Naive thymus-derived CD4-positive, alpha-beta T cell (primary cell): Measurements from ENCODE around the gene FAM118A. TPM values are rescaled to one million over a fixed set of nuclear protein-coding genes. Genes with fewer than 3 reads are reported as not detected.

ENCODE experiments used
- ATAC-seq: fragments of 150-1000 bp; cut with Tn5 transposase; 2 replicates; pipeline ENCODE4 v1.10.0; 2021; ENCODE audit warnings: mild to moderate bottlenecking, moderate library complexity
- CTCF ChIA-PET: fragments of 350-600 bp; sonication (Branson Sonifier 250); formaldehyde crosslinking; loops from one replicate; lab custom pipeline; 2021; ENCODE audit warnings: antibody characterized with exemption; lab: Charles Lee
- POLR2A ChIA-PET: fragments of 350-600 bp; sonication (Branson Sonifier 250); formaldehyde crosslinking; loops from one replicate; lab custom pipeline; 2021; ENCODE audit warnings: antibody characterized with exemption, inconsistent platforms; lab: Charles Lee
- DNase-seq, 9 donors: peaks; one replicate each; pipeline versions ENCODE4 v3.0.0 to v3.0.0-alpha.2; 2020 to 2022; ENCODE audit warnings: mixed read lengths in 1 of 9
- H3K27ac ChIP-seq: one replicate; pipeline ENCODE4 v1.7.0; 2013; ENCODE audit warnings: mild to moderate bottlenecking, low read depth, low read length, moderate library complexity
- H3K27me3 ChIP-seq, 2 donors: one replicate each; pipeline ENCODE4 v1.7.0; 2013; ENCODE audit warnings: low read length in 2 of 2, mild to moderate bottlenecking in 2 of 2, moderate library complexity in 2 of 2; ENCODE audit not compliant: control insufficient read depth in 2 of 2, insufficient read depth in 2 of 2
- H3K36me3 ChIP-seq, 3 experiments: 1 replicate in 2 of 3; 2 replicates in 1 of 3; pipeline ENCODE4 v1.7.0; 2013; ENCODE audit warnings: low read length in 3 of 3, mild to moderate bottlenecking in 3 of 3, moderate library complexity in 1 of 3; ENCODE audit not compliant: insufficient read depth in 3 of 3, control insufficient read depth in 2 of 3
- H3K4me1 ChIP-seq, 2 donors: one replicate each; pipeline ENCODE4 v1.7.0; 2013; ENCODE audit warnings: low read length in 2 of 2, mild to moderate bottlenecking in 2 of 2, moderate library complexity in 1 of 2; ENCODE audit not compliant: control insufficient read depth in 2 of 2, insufficient read depth in 2 of 2
- H3K4me3 ChIP-seq: 2 replicates; pipeline ENCODE4 v1.7.0; 2013; ENCODE audit warnings: mild to moderate bottlenecking, low read length
- H3K9me3 ChIP-seq, 3 experiments: 1 replicate in 2 of 3; 2 replicates in 1 of 3; pipeline ENCODE4 v1.7.0; 2013; ENCODE audit warnings: low read length in 3 of 3; ENCODE audit not compliant: control insufficient read depth in 2 of 3
- H3K27ac Mint-ChIP-seq, 9 donors: one replicate each; pipeline ENCODE4 v1.8.0; 2020 to 2022; ENCODE audit warnings: mixed read lengths in 9 of 9, mild to moderate bottlenecking in 8 of 9, moderate library complexity in 5 of 9, inconsistent platforms in 2 of 9
- H3K27me3 Mint-ChIP-seq, 5 donors: one replicate each; pipeline ENCODE4 v1.8.0; 2021 to 2022; ENCODE audit warnings: mixed read lengths in 5 of 5, mild to moderate bottlenecking in 1 of 5
- H3K36me3 Mint-ChIP-seq, 5 donors: one replicate each; pipeline ENCODE4 v1.8.0; 2020 to 2022; ENCODE audit warnings: mixed read lengths in 5 of 5, mild to moderate bottlenecking in 3 of 5, inconsistent platforms in 1 of 5
- H3K4me1 Mint-ChIP-seq, 7 donors: one replicate each; pipeline ENCODE4 v1.8.0; 2020 to 2022; ENCODE audit warnings: mixed read lengths in 7 of 7, mild to moderate bottlenecking in 3 of 7, inconsistent platforms in 1 of 7
- H3K4me3 Mint-ChIP-seq, 10 donors: one replicate each; pipeline ENCODE4 v1.8.0; 2020 to 2022; ENCODE audit warnings: mild to moderate bottlenecking in 10 of 10, mixed read lengths in 10 of 10, moderate library complexity in 6 of 10, inconsistent platforms in 2 of 10
- H3K9me3 Mint-ChIP-seq, 11 donors: one replicate each; pipeline ENCODE4 v1.8.0; 2020 to 2022; ENCODE audit warnings: mixed read lengths in 11 of 11, mild to moderate bottlenecking in 4 of 11, inconsistent platforms in 1 of 11, moderate library complexity in 1 of 11
- intact Hi-C, 2 donors: fragments of 100-400 bp; cut with micrococcal nuclease; formaldehyde crosslinking; loops; one replicate each; pipeline ENCODE4 v1.15.1; 2023
- polyA plus RNA-seq, 2 donors: library from polyadenylated mRNA; unstranded; fragments of 300-500 nt; fragmentation: Illumina TruSeq; gene quantifications; one replicate each; pipeline ENCODE4 v1.2.3, GENCODE V29; 2021
- total RNA-seq, 6 experiments: library from RNA in 5 of 6; stranded (reverse) in 5 of 6; gene quantifications; 1 replicate in 5 of 6; 2 replicates in 1 of 6; pipeline ENCODE4 v1.2.3 and lab custom pipeline; 2021 to 2026

The FAM118A gene
- total and polyA plus RNA-seq, 7 experiments from 2014 or later: 54.0 to 216 (median 109) TPM

- Mint-ChIP-seq H3K4me3 (peak overlapping the region; percentile 84 to 97 (median 89)), H3K36me3 (peaks cover 0 to 17% (median 0%) of the 10 kb centered on the region in 5 donors), H3K4me1 (peaks cover 45 to 68% (median 62%) of the 10 kb centered on the region in 7 donors), H3K27me3 (no peaks in the 10 kb centered on the region), H3K9me3 (no peaks in the 10 kb centered on the region), H3K27ac (peak overlapping the region; percentile 88 to 99 (median 92))
- intact Hi-C loops: no loop called here
- no peaks in the 10 kb centered on the region for H3K27me3 ChIP-seq
- peak overlapping the region; percentile 76 for H3K4me3 ChIP-seq
- DNase-seq (no peak), ATAC-seq (no peak)
- peaks cover 0 to 6% (median 0%) of the 10 kb centered on the region in 3 experiments for H3K36me3 ChIP-seq
- no peaks in the 10 kb centered on the region for H3K9me3 ChIP-seq
- CTCF ChIA-PET: no interaction called here
- peaks cover 14 to 24% of the 10 kb centered on the region in 2 donors for H3K4me1 ChIP-seq
- peak overlapping the region; percentile 96 for H3K27ac ChIP-seq
- POLR2A ChIA-PET: interaction anchor here (0.7 to 8.9 kb wide), 5 partner anchors 8 to 30 kb away, joined by 3 to 73 read pairs (median 7); no protein-coding TSS in a partner anchor
These were observed 1.3 kb downstream of the FAM118A start for GRCh38 chr22:45310977-45311531.

- no peak overlapping the region for H3K27ac ChIP-seq
- ChIA-PET CTCF (interaction anchor here (1.2 kb wide), 1 partner anchor 99 kb away, joined by 3 read pairs; no protein-coding TSS in a partner anchor), POLR2A (interaction anchor here (0.7 to 8.9 kb wide), 3 partner anchors 11 to 29 kb away, joined by 4 to 73 read pairs (median 5); no protein-coding TSS in a partner anchor)
- H3K4me3 ChIP-seq: no peak overlapping the region
- H3K4me1 ChIP-seq: peaks cover 19 to 37% of the 10 kb centered on the region in 2 donors
- peaks cover 0 to 9% (median 0%) of the 10 kb centered on the region in 3 experiments for H3K36me3 ChIP-seq
- intact Hi-C loops: no loop called here
- H3K27ac Mint-ChIP-seq: peak overlapping the region in 8 of 9 donors; percentile 62 to 99 (median 90)
- no peaks in the 10 kb centered on the region for H3K9me3 ChIP-seq
- H3K9me3 Mint-ChIP-seq: no peaks in the 10 kb centered on the region
- no peaks in the 10 kb centered on the region for H3K27me3 ChIP-seq
- no peak for ATAC-seq
- DNase-seq: no peak
- H3K4me1 Mint-ChIP-seq: peaks cover 47 to 82% (median 73%) of the 10 kb centered on the region in 7 donors
- no peaks in the 10 kb centered on the region for H3K27me3 Mint-ChIP-seq
- peak overlapping the region in 7 of 10 donors; percentile 3 to 97 (median 84) for H3K4me3 Mint-ChIP-seq
- H3K36me3 Mint-ChIP-seq: peaks cover 0 to 20% (median 0%) of the 10 kb centered on the region in 5 donors
These were observed 2.7 kb downstream of the FAM118A start for GRCh38 chr22:45312415-45312814.

GRCh38 chr22:45312856-45313255 lies 3.1 kb downstream of the FAM118A start:
- intact Hi-C loops: no loop called here
- Histone ChIP-seq H3K4me1 (peaks cover 23 to 41% of the 10 kb centered on the region in 2 donors), H3K27ac (no peak overlapping the region), H3K4me3 (no peak overlapping the region), H3K36me3 (peaks cover 0 to 9% (median 0%) of the 10 kb centered on the region in 3 experiments), H3K9me3 (no peaks in the 10 kb centered on the region), H3K27me3 (no peaks in the 10 kb centered on the region)
- Mint-ChIP-seq H3K27me3 (no peaks in the 10 kb centered on the region), H3K4me3 (peak overlapping the region in 8 of 10 donors; percentile 3 to 97 (median 31)), H3K27ac (peak overlapping the region in 8 of 9 donors; percentile 62 to 99 (median 88)), H3K9me3 (no peaks in the 10 kb centered on the region), H3K4me1 (peaks cover 47 to 86% (median 78%) of the 10 kb centered on the region in 7 donors), H3K36me3 (peaks cover 0 to 20% (median 0%) of the 10 kb centered on the region in 5 donors)
- POLR2A ChIA-PET: interaction anchor here (0.7 to 8.9 kb wide), 2 partner anchors 10 to 15 kb away, joined by 4 to 73 read pairs; no protein-coding TSS in a partner anchor
- ATAC-seq (no peak), DNase-seq (no peak)
- CTCF ChIA-PET: interaction anchor here (1.2 kb wide), 1 partner anchor 99 kb away, joined by 3 read pairs; no protein-coding TSS in a partner anchor

GRCh38 chr22:45314054-45314721 lies 4.5 kb downstream of the FAM118A start:
- H3K36me3 ChIP-seq: peaks cover 0 to 9% (median 0%) of the 10 kb centered on the region in 3 experiments
- no peaks in the 10 kb centered on the region for H3K9me3 ChIP-seq
- no peak for DNase-seq
- no peak overlapping the region for H3K4me3 ChIP-seq
- peaks cover 25 to 40% of the 10 kb centered on the region in 2 donors for H3K4me1 ChIP-seq
- peak overlapping the region; percentile 3 to 100 (median 99) for H3K27ac Mint-ChIP-seq
- H3K36me3 Mint-ChIP-seq: peaks cover 0 to 20% (median 0%) of the 10 kb centered on the region in 5 donors
- ChIA-PET POLR2A (interaction anchor here (1.2 kb wide), 1 partner anchor 21 kb away, joined by 4 read pairs; no protein-coding TSS in a partner anchor), CTCF (no interaction called here)
- H3K27me3 ChIP-seq: no peaks in the 10 kb centered on the region
- peak overlapping the region in 6 of 10 donors; percentile 6 to 55 (median 31) for H3K4me3 Mint-ChIP-seq
- no peak overlapping the region for H3K27ac ChIP-seq
- no peaks in the 10 kb centered on the region for H3K27me3 Mint-ChIP-seq
- no peaks in the 10 kb centered on the region for H3K9me3 Mint-ChIP-seq
- ATAC-seq: no peak
- H3K4me1 Mint-ChIP-seq: peaks cover 45 to 91% (median 83%) of the 10 kb centered on the region in 7 donors
- intact Hi-C loops: no loop called here

- H3K4me1 Mint-ChIP-seq: peaks cover 46 to 94% (median 86%) of the 10 kb centered on the region in 7 donors
- Histone ChIP-seq H3K9me3 (no peaks in the 10 kb centered on the region), H3K27ac (no peak overlapping the region), H3K4me1 (peaks cover 28 to 43% of the 10 kb centered on the region in 2 donors), H3K36me3 (peaks cover 0 to 9% (median 0%) of the 10 kb centered on the region in 3 experiments), H3K4me3 (no peak overlapping the region), H3K27me3 (no peaks in the 10 kb centered on the region)
- H3K4me3 Mint-ChIP-seq: peak overlapping the region in 2 of 10 donors; percentile 44 to 55
- POLR2A ChIA-PET: interaction anchor here (1.2 kb wide), 1 partner anchor 21 kb away, joined by 4 read pairs; no protein-coding TSS in a partner anchor
- peak overlapping the region in 8 of 9 donors; percentile 92 to 100 (median 99) for H3K27ac Mint-ChIP-seq
- DNase-seq (no peak), ATAC-seq (no peak)
- H3K9me3 Mint-ChIP-seq: no peaks in the 10 kb centered on the region
- H3K27me3 Mint-ChIP-seq: no peaks in the 10 kb centered on the region
- H3K36me3 Mint-ChIP-seq: peaks cover 0 to 22% (median 0%) of the 10 kb centered on the region in 5 donors
- intact Hi-C loops: loop anchor here (5.0 kb wide), 4 partner anchors 32 to 612 kb away; partner anchors contain the start of genes NUP50 (in 1 of the 2), PRR5 (in 1 of the 2) and UPK3A (in 1 of the 2)
- CTCF ChIA-PET: no interaction called here
These were observed 5.1 kb downstream of the FAM118A start for GRCh38 chr22:45314786-45315185.
